CD14-positive monocyte (primary cell): ENCODE measurements around the gene PAK4. TPM values are rescaled to one million over a fixed set of nuclear protein-coding genes. Genes with fewer than 3 reads are reported as not detected.

Experiments used
- DNase-seq, 3 donors: peaks; one replicate each; pipeline ENCODE4 v3.0.0-alpha.2; 2011 to 2022
- H2AFZ ChIP-seq: 2 replicates; pipeline ENCODE4 v1.6.0; 2012; ENCODE audit warnings: mild to moderate bottlenecking, low read depth, low read length, inconsistent platforms; ENCODE audit not compliant: insufficient read depth, poor library complexity, severe bottlenecking
- H3K27ac ChIP-seq, 2 donors: 1 replicate in 1 of 2; 2 replicates in 1 of 2; pipeline ENCODE4 v1.5.1; 2012 to 2013; ENCODE audit warnings: low read length in 2 of 2, control low read depth in 1 of 2, inconsistent platforms in 1 of 2, low read depth in 1 of 2, mild to moderate bottlenecking in 1 of 2
- H3K27me3 ChIP-seq, 2 donors: one replicate each; pipeline versions ENCODE4 v1.6.0 to v1.6.1; 2011 to 2013; ENCODE audit warnings: low read length in 2 of 2; ENCODE audit not compliant: control insufficient read depth in 2 of 2, insufficient read depth in 2 of 2
- H3K36me3 ChIP-seq, 2 donors: replicated peaks in 1 of 2; 1 replicate in 1 of 2; 2 replicates in 1 of 2; pipeline versions ENCODE4 v1.5.1 to v1.6.1; 2012 to 2013; ENCODE audit warnings: low read length in 2 of 2, control low read depth in 1 of 2, inconsistent platforms in 1 of 2, mild to moderate bottlenecking in 1 of 2; ENCODE audit not compliant: insufficient read depth in 2 of 2, control insufficient read depth in 1 of 2
- H3K4me1 ChIP-seq, 2 donors: 1 replicate in 1 of 2; 2 replicates in 1 of 2; pipeline versions ENCODE4 v1.5.1 to v1.6.1; 2012 to 2013; ENCODE audit warnings: low read length in 2 of 2, control low read depth in 1 of 2, inconsistent platforms in 1 of 2, mild to moderate bottlenecking in 1 of 2, moderate library complexity in 1 of 2; ENCODE audit not compliant: insufficient read depth in 2 of 2, control insufficient read depth in 1 of 2
- H3K4me2 ChIP-seq: replicated peaks from 2 replicates; pipeline ENCODE3; 2012; ENCODE audit warnings: low read length, moderate library complexity, mild to moderate bottlenecking; ENCODE audit not compliant: poor library complexity, severe bottlenecking; ENCODE audit errors: extremely low read depth
- H3K4me3 ChIP-seq, 3 experiments: fragments of 200-600 bp in 1 of 3; sonication (generic) in 1 of 3; replicated peaks in 1 of 3; 1 replicate in 2 of 3; 2 replicates in 1 of 3; pipeline ENCODE4 v1.5.1; 2011 to 2013; ENCODE audit warnings: low read length in 3 of 3, mild to moderate bottlenecking in 3 of 3, control low read depth in 2 of 3, low read depth in 2 of 3, inconsistent platforms in 1 of 3, moderate library complexity in 1 of 3
- H3K79me2 ChIP-seq: 2 replicates; pipeline ENCODE4 v1.6.0; 2012; ENCODE audit warnings: mild to moderate bottlenecking, control low read depth, inconsistent platforms, low read length, moderate library complexity; ENCODE audit not compliant: insufficient read depth
- H3K9ac ChIP-seq: 2 replicates; pipeline ENCODE4 v1.6.0; 2017; ENCODE audit warnings: low read length, mild to moderate bottlenecking; ENCODE audit not compliant: insufficient read depth, poor library complexity, severe bottlenecking
- H3K9me3 ChIP-seq, 2 donors: replicated peaks in 1 of 2; 1 replicate in 1 of 2; 2 replicates in 1 of 2; pipeline versions ENCODE4 v1.5.1 to v1.6.1; 2012 to 2013; ENCODE audit warnings: low read length in 2 of 2, control low read depth in 1 of 2; ENCODE audit not compliant: control insufficient read depth in 1 of 2, insufficient read depth in 1 of 2
- H4K20me1 ChIP-seq: 2 replicates; pipeline ENCODE4 v1.6.0; 2012; ENCODE audit warnings: mild to moderate bottlenecking, low read length, control low read depth, moderate library complexity; ENCODE audit not compliant: insufficient read depth
- H3K27ac Mint-ChIP-seq, 7 donors: one replicate each; pipeline ENCODE4 v1.8.0; 2020; ENCODE audit warnings: mild to moderate bottlenecking in 7 of 7, mixed read lengths in 7 of 7, moderate library complexity in 6 of 7, inconsistent platforms in 2 of 7
- H3K27me3 Mint-ChIP-seq, 3 donors: one replicate each; pipeline ENCODE4 v1.8.0; 2021 to 2022; ENCODE audit warnings: low read depth in 3 of 3, mild to moderate bottlenecking in 3 of 3, mixed read lengths in 3 of 3, moderate library complexity in 3 of 3, inconsistent platforms in 1 of 3
- H3K36me3 Mint-ChIP-seq, 2 donors: one replicate each; pipeline ENCODE4 v1.8.0; 2020; ENCODE audit warnings: mixed read lengths in 2 of 2, inconsistent platforms in 1 of 2, mild to moderate bottlenecking in 1 of 2
- H3K4me1 Mint-ChIP-seq: one replicate; pipeline ENCODE4 v1.8.0; 2020; ENCODE audit warnings: mild to moderate bottlenecking, mixed read lengths
- H3K4me3 Mint-ChIP-seq, 2 donors: one replicate each; pipeline ENCODE4 v1.8.0; 2020; ENCODE audit warnings: mild to moderate bottlenecking in 2 of 2, mixed read lengths in 2 of 2, moderate library complexity in 1 of 2
- H3K9me3 Mint-ChIP-seq, 7 donors: one replicate each; pipeline ENCODE4 v1.8.0; 2020 to 2022; ENCODE audit warnings: mixed read lengths in 7 of 7, mild to moderate bottlenecking in 6 of 7, moderate library complexity in 6 of 7, inconsistent platforms in 2 of 7
- CTCF ChIP-seq: fragments of 200-600 bp; IDR thresholded peaks from one replicate; pipeline ENCODE4 v1.8.0; 2022; ENCODE audit warnings: antibody characterized with exemption, mild to moderate bottlenecking
- WGBS: methylation state at CpG from one replicate; pipeline ENCODE4 v1.1.5; 2013; ENCODE audit warnings: missing lambda C conversion rate; ENCODE audit not compliant: insufficient coverage; 5-methylcytosine and 5-hydroxymethylcytosine counted together
- intact Hi-C, 2 donors: fragments of 100-400 bp; cut with micrococcal nuclease; formaldehyde crosslinking; loops; one replicate each; pipeline versions ENCODE4 v1.15.0 to v1.15.1; 2023
- polyA plus RNA-seq, 3 donors: library from polyadenylated mRNA; depleted of rRNA in 1 of 3; unstranded in 2 of 3; stranded (reverse) in 1 of 3; fragments of 300-500 nt in 2 of 3; fragments of >200 nt in 1 of 3; fragmentation: Illumina TruSeq in 2 of 3; gene quantifications; 1 replicate in 2 of 3; 2 replicates in 1 of 3; pipeline ENCODE4 v1.2.3, GENCODE V29; 2012 to 2021

Gene PAK4
- polyA plus RNA-seq, 3 donors = 1.3 to 11.3 (median 1.5) TPM

- H3K27me3 Mint-ChIP-seq = peaks cover 0 to 1% (median 0%) of the 10 kb centered on the region in 3 donors
- H3K27ac Mint-ChIP-seq = no peak overlapping the region
- Histone ChIP-seq H3K36me3 (no peaks in the 10 kb centered on the region), H3K4me1 (peaks cover 20 to 21% of the 10 kb centered on the region in 2 donors), H4K20me1 (peaks cover 44% of the 10 kb centered on the region), H3K79me2 (peaks cover 27% of the 10 kb centered on the region), H3K9me3 (no peaks in the 10 kb centered on the region), H2AFZ (no peak overlapping the region), H3K4me3 (no peak overlapping the region), H3K4me2 (no peak overlapping the region), H3K9ac (no peak overlapping the region), H3K27ac (no peak overlapping the region), H3K27me3 (no peaks in the 10 kb centered on the region)
- intact Hi-C loops = no loop called here
- no CpG with 5 or more reads among the region's 3 CpGs for WGBS
- H3K36me3 Mint-ChIP-seq = peaks cover 2 to 8% of the 10 kb centered on the region in 2 donors
- no peaks in the 10 kb centered on the region for H3K9me3 Mint-ChIP-seq
- no peak for DNase-seq
- no peak for TF ChIP-seq CTCF
- H3K4me1 Mint-ChIP-seq = peaks cover 26% of the 10 kb centered on the region
- H3K4me3 Mint-ChIP-seq = no peak overlapping the region
Measured at GRCh38 chr19:39147480-39147879, 21.9 kb downstream of the PAK4 start.

- Histone ChIP-seq H3K27ac (no peak overlapping the region), H3K4me1 (peaks cover 14 to 15% of the 10 kb centered on the region in 2 donors), H3K4me3 (no peak overlapping the region), H3K9me3 (no peaks in the 10 kb centered on the region), H3K4me2 (no peak overlapping the region), H3K27me3 (no peaks in the 10 kb centered on the region), H3K9ac (no peak overlapping the region), H3K79me2 (peaks cover 27% of the 10 kb centered on the region), H3K36me3 (no peaks in the 10 kb centered on the region), H4K20me1 (peaks cover 35% of the 10 kb centered on the region), H2AFZ (no peak overlapping the region)
- Mint-ChIP-seq H3K27me3 (peaks cover 0 to 1% (median 0%) of the 10 kb centered on the region in 3 donors), H3K4me3 (no peak overlapping the region), H3K27ac (no peak overlapping the region), H3K4me1 (peaks cover 17% of the 10 kb centered on the region), H3K9me3 (no peaks in the 10 kb centered on the region), H3K36me3 (peaks cover 2 to 5% of the 10 kb centered on the region in 2 donors)
- TF ChIP-seq CTCF = no peak
- DNase-seq = no peak
- intact Hi-C loops = no loop called here
- WGBS = 100% methylated on average over 1 of the region's 10 CpGs
Measured at GRCh38 chr19:39148939-39149529, 23.4 kb downstream of the PAK4 start.
